Peyer's patch (tissue), 4 donors: ENCODE data around the gene IL1RN.

ENCODE experiments used
- CTCF ChIP-seq, 6 experiments: fragments of 450-650 bp in 4 of 6; fragments of 200-600 bp in 2 of 6; sonication (generic) in 1 of 6; IDR thresholded peaks; one replicate each; pipeline ENCODE4 v1.5.1; 2017 to 2019; ENCODE audit warnings: antibody characterized with exemption in 6 of 6, mild to moderate bottlenecking in 3 of 6, moderate library complexity in 1 of 6
- POLR2A ChIP-seq, 2 donors: fragments of 450-650 bp; IDR thresholded peaks; one replicate each; pipeline ENCODE4 v1.5.1; 2017; ENCODE audit warnings: antibody characterized with exemption in 2 of 2, mild to moderate bottlenecking in 2 of 2, moderate library complexity in 2 of 2

- no peak for TF ChIP-seq POLR2A (IDR thresholded peaks at IDR 0.05)
- no peak for TF ChIP-seq CTCF (IDR thresholded peaks at IDR 0.05)
Observed at GRCh38 chr2:113160248-113160647, 32.9 kb downstream of the IL1RN start.
